Transverse colon (tissue), 4 donors: ENCODE measurements around the gene P2RY12. TPM values are rescaled to one million over a fixed set of nuclear protein-coding genes. Genes with fewer than 3 reads are reported as not detected.
"Not testable (repeated sequence)": the region's sequence is repeated elsewhere in the genome, so short reads cannot be mapped to it uniquely, and the experiment has no call there.

Experiments used
- DNase-seq: peaks from one replicate; pipeline ENCODE4 v3.0.0-alpha.2; 2019
- H3K27ac ChIP-seq, 4 donors: fragments of 200-600 bp; sonication (generic); 2 replicates each; pipeline ENCODE4 v1.5.1; 2016 to 2018; ENCODE audit warnings: inconsistent platforms in 4 of 4
- H3K27me3 ChIP-seq: fragments of 200-600 bp; sonication (generic); 2 replicates; pipeline ENCODE4 v1.5.1; 2017; ENCODE audit warnings: inconsistent platforms
- H3K36me3 ChIP-seq, 4 donors: fragments of 200-600 bp; sonication (generic); 2 replicates each; pipeline ENCODE4 v1.5.1; 2017 to 2019; ENCODE audit warnings: inconsistent platforms in 4 of 4
- H3K4me1 ChIP-seq, 4 donors: fragments of 200-600 bp; sonication (generic); 2 replicates each; pipeline ENCODE4 v1.5.1; 2017 to 2020; ENCODE audit warnings: inconsistent platforms in 4 of 4
- H3K4me3 ChIP-seq, 4 donors: fragments of 200-600 bp; sonication (generic); 1 replicate in 1 of 4; 2 replicates in 3 of 4; pipeline versions ENCODE4 v1.5.1 to v1.6.1; 2017 to 2019; ENCODE audit warnings: inconsistent platforms in 4 of 4
- H3K9me3 ChIP-seq, 2 donors: fragments of 200-600 bp; sonication (generic); 2 replicates each; pipeline ENCODE4 v1.5.1; 2017 to 2019; ENCODE audit warnings: inconsistent platforms in 2 of 2
- CTCF ChIP-seq, 5 experiments: fragments of 200-600 bp in 3 of 5; fragments of 450-650 bp in 2 of 5; sonication (generic) in 3 of 5; IDR thresholded peaks; 1 replicate in 2 of 5; 2 replicates in 3 of 5; pipeline ENCODE4 v1.5.1; 2016 to 2017; ENCODE audit warnings: antibody characterized with exemption in 5 of 5, inconsistent platforms in 3 of 5, mild to moderate bottlenecking in 2 of 5, moderate library complexity in 1 of 5
- EP300 ChIP-seq: sonication (generic); formaldehyde crosslinking; IDR thresholded peaks from one replicate; pipeline ENCODE4 v1.6.1; 2017; ENCODE audit warnings: antibody characterized with exemption, low read depth
- POLR2A ChIP-seq: fragments of 450-650 bp; IDR thresholded peaks from one replicate; pipeline ENCODE4 v1.6.1; 2016; ENCODE audit warnings: antibody characterized with exemption, mild to moderate bottlenecking, moderate library complexity
- POLR2AphosphoS5 ChIP-seq, 3 donors: sonication (generic); formaldehyde crosslinking; IDR thresholded peaks; one replicate each; pipeline ENCODE4 v1.6.1; 2016; ENCODE audit warnings: antibody characterized with exemption in 3 of 3
- WGBS, 2 donors: methylation state at CpG; one replicate each; pipeline ENCODE4 v1.1.5; 2018; ENCODE audit warnings: low coverage in 1 of 2; 5-methylcytosine and 5-hydroxymethylcytosine counted together
- in situ Hi-C, 4 donors: fragments of 200-750 bp; cut with MboI; loops; one replicate each; pipeline versions ENCODE4 v1.15.0 to v1.15.1; 2017; ENCODE audit warnings: low sequenced_read_pairs in 3 of 4, low pct_ligation_motif_present in 1 of 4, low pct_unique_long_range_greater_than_20kb in 1 of 4
- intact Hi-C: fragments of 100-400 bp; cut with DNase I; formaldehyde crosslinking; loops from one replicate; pipeline ENCODE4 v1.15.1; 2023; ENCODE audit warnings: low total_unique reads
- total RNA-seq, 4 donors: library from RNA; depleted of rRNA; stranded (reverse); fragments of >200 nt; gene quantifications; one replicate each; pipeline ENCODE4 v1.1.0, GENCODE V29; 2016

The P2RY12 gene
- total RNA-seq, 4 donors from 2014 or later, result 1.1 to 1.4 TPM; not detected in 2

GRCh38 chr3:151393941-151394340 lies 9.4 kb upstream of the P2RY12 start:
- no peak for DNase-seq

GRCh38 chr3:151393146-151393830 lies 8.7 kb upstream of the P2RY12 start:
- TF ChIP-seq POLR2AphosphoS5 (IDR thresholded peaks at IDR 0.05) (no peak), EP300 (no peak), CTCF (IDR thresholded peaks at IDR 0.05) (no peak), POLR2A (no peak)
- Histone ChIP-seq H3K27me3 (no peaks in the 10 kb centered on the region), H3K9me3 (no peaks in the 10 kb centered on the region), H3K36me3 (no peaks in the 10 kb centered on the region), H3K27ac (no peak overlapping the region), H3K4me1 (no peaks in the 10 kb centered on the region), H3K4me3 (no peak overlapping the region)
- in situ Hi-C loops (no loop called here), intact Hi-C loops (no loop called here)
- WGBS, 2 donors, result 60 to 65% methylated on average over 3 of the region's 3 CpGs
- no peak for DNase-seq

More at GRCh38 chr3:151393941-151394340, 9.4 kb upstream of the P2RY12 start:
- no peaks in the 10 kb centered on the region for H3K9me3 ChIP-seq
- H3K4me1 ChIP-seq, result no peaks in the 10 kb centered on the region
- in situ Hi-C loops, result no loop called here
- 68 to 73% methylated on average over 4 of the region's 4 CpGs for WGBS, 2 donors
- no peak overlapping the region for H3K27ac ChIP-seq
- TF ChIP-seq CTCF (IDR thresholded peaks at IDR 0.05) (no peak), EP300 (no peak), POLR2A (no peak), POLR2AphosphoS5 (IDR thresholded peaks at IDR 0.05) (no peak)
- H3K27me3 ChIP-seq, result no peaks in the 10 kb centered on the region
- no peak overlapping the region for H3K4me3 ChIP-seq
- no peaks in the 10 kb centered on the region for H3K36me3 ChIP-seq
- intact Hi-C loops, result no loop called here

- H3K4me3 ChIP-seq, H3K36me3 ChIP-seq, in situ Hi-C loops, H3K27ac ChIP-seq, intact Hi-C loops, H3K4me1 ChIP-seq, H3K9me3 ChIP-seq, DNase-seq, H3K27me3 ChIP-seq: not testable (repeated sequence)
- whole genome bisulfite sequencing, 2 donors, result 90% methylated on average over 2 to 3 of the region's 3 CpGs
These were observed 7.6 kb upstream of the P2RY12 start for GRCh38 chr3:151392191-151392590.

- WGBS, 2 donors, result 59 to 61% methylated on average over 2 of the region's 2 CpGs
These were observed 7.2 kb upstream of the P2RY12 start for GRCh38 chr3:151391720-151392119.

More at GRCh38 chr3:151391720-151392119, 7.2 kb upstream of the P2RY12 start:
- no peaks in the 10 kb centered on the region for H3K27me3 ChIP-seq
- H3K4me1 ChIP-seq, result no peaks in the 10 kb centered on the region
- no peak for TF ChIP-seq POLR2A
- TF ChIP-seq EP300, result no peak
- no peak for TF ChIP-seq CTCF (IDR thresholded peaks at IDR 0.05)
- TF ChIP-seq POLR2AphosphoS5 (IDR thresholded peaks at IDR 0.05), result no peak
- H3K27ac ChIP-seq, result no peak overlapping the region
- H3K4me3 ChIP-seq, result no peak overlapping the region
- no peaks in the 10 kb centered on the region for H3K36me3 ChIP-seq
- no peak for DNase-seq
- no peaks in the 10 kb centered on the region for H3K9me3 ChIP-seq
- in situ Hi-C loops (no loop called here), intact Hi-C loops (no loop called here)
